PC-3 (cell line): ENCODE measurements around the gene TTLL10. TPM values are rescaled to one million over a fixed set of nuclear protein-coding genes. Genes with fewer than 3 reads are reported as not detected.

Source experiments
- ATAC-seq: fragments of 200-7000 bp; cut with Tn5 transposase; 2 replicates; pipeline ENCODE4 v1.9.1; 2020; ENCODE audit warnings: mild to moderate bottlenecking, moderate library complexity
- BruUV-seq: library from RNA; stranded (reverse); fragments of 400-500 nt; replicated peaks from 2 replicates; lab custom pipeline; 2021; lab: Mats Ljungman, UMichigan
- CTCF ChIA-PET: fragments of 300-600 bp; sonication (Branson Sonifier 250); formaldehyde crosslinking; loops from one replicate; lab custom pipeline; 2022; ENCODE audit warnings: antibody characterized with exemption; lab: Charles Lee
- POLR2A ChIA-PET: fragments of 300-600 bp; sonication (Branson Sonifier 250); formaldehyde crosslinking; loops from one replicate; lab custom pipeline; 2022; ENCODE audit warnings: antibody characterized with exemption; ENCODE audit not compliant: unreplicated experiment; lab: Charles Lee
- DNase-seq: peaks from one replicate; pipeline ENCODE4 v3.0.0-alpha.2; 2015
- H2AFZ ChIP-seq: fragments of 300-600 bp; sonication (generic); 2 replicates; pipeline ENCODE4 v1.6.0; 2016; ENCODE audit warnings: antibody characterized with exemption, low read length
- H3F3A ChIP-seq: fragments of 300-600 bp; sonication (generic); one replicate; pipeline ENCODE4 v1.6.0; 2017; ENCODE audit warnings: antibody characterized with exemption, low read length, control low read depth, mild to moderate bottlenecking; ENCODE audit not compliant: unreplicated experiment
- H3K27ac ChIP-seq: fragments of 300-600 bp; sonication (generic); 2 replicates; pipeline ENCODE4 v1.5.1; 2016; ENCODE audit warnings: mild to moderate bottlenecking, low read length
- H3K27me3 ChIP-seq: fragments of 300-600 bp; sonication (generic); 2 replicates; pipeline ENCODE4 v1.6.1; 2016; ENCODE audit warnings: low read length, mixed read lengths
- H3K36me3 ChIP-seq: fragments of 300-600 bp; sonication (generic); 2 replicates; pipeline ENCODE4 v1.6.1; 2016; ENCODE audit warnings: low read depth, mixed run types, low read length, mixed read lengths
- H3K4me1 ChIP-seq: fragments of 300-600 bp; sonication (generic); 2 replicates; pipeline ENCODE4 v1.5.1; 2016; ENCODE audit warnings: low read length; ENCODE audit not compliant: insufficient read depth
- H3K4me2 ChIP-seq: fragments of 300-600 bp; sonication (generic); 2 replicates; pipeline ENCODE4 v1.6.0; 2016; ENCODE audit warnings: low read length
- H3K4me3 ChIP-seq: fragments of 300-600 bp; sonication (generic); 2 replicates; pipeline ENCODE4 v1.5.1; 2016; ENCODE audit warnings: mild to moderate bottlenecking, low read length, mixed read lengths
- H3K79me2 ChIP-seq: fragments of 300-600 bp; sonication (generic); 2 replicates; pipeline ENCODE4 v1.6.1; 2017; ENCODE audit warnings: low read length, mixed read lengths
- H3K9ac ChIP-seq: fragments of 300-600 bp; sonication (generic); 2 replicates; pipeline ENCODE4 v1.6.0; 2016; ENCODE audit warnings: mild to moderate bottlenecking, low read length
- H3K9me2 ChIP-seq: fragments of 300-600 bp; sonication (generic); replicated peaks from 2 replicates; pipeline ENCODE4 v1.6.1; 2016; ENCODE audit warnings: mixed run types, low read length, mixed read lengths
- H3K9me3 ChIP-seq: fragments of 300-600 bp; sonication (generic); 2 replicates; pipeline ENCODE4 v1.6.1; 2016; ENCODE audit warnings: low read length, mixed read lengths
- H4K20me1 ChIP-seq: fragments of 300-600 bp; sonication (generic); 2 replicates; pipeline ENCODE4 v1.6.1; 2016; ENCODE audit warnings: low read length, mixed read lengths
- EZH2 ChIP-seq: fragments of 300-600 bp; sonication (generic); IDR thresholded peaks from one replicate; pipeline ENCODE4 v1.6.1; 2017; ENCODE audit warnings: antibody characterized with exemption, mild to moderate bottlenecking, low read length; ENCODE audit not compliant: unreplicated experiment
- EZH2phosphoT487 ChIP-seq: fragments of 300-600 bp; sonication (generic); IDR thresholded peaks from 2 replicates; pipeline ENCODE4 v1.6.1; 2018; ENCODE audit warnings: mild to moderate bottlenecking, antibody characterized with exemption, low read length, borderline replicate concordance
- intact Hi-C: fragments of 100-400 bp; cut with micrococcal nuclease; formaldehyde crosslinking; loops from 2 replicates; pipeline ENCODE4 v1.9.0; 2023
- total RNA-seq: library from RNA; depleted of rRNA; stranded (reverse); fragments of >200 nt; gene quantifications from 2 replicates; pipeline ENCODE4 v1.2.3, GENCODE V29; 2014
- TF ChIP-seq, protein P1 (sequence below): fragments of 300-600 bp; sonication (generic); conservative IDR thresholded peaks from 2 replicates; pipeline ENCODE4 v1.5.1; 2017; ENCODE audit warnings: antibody characterized with exemption, low read depth, mild to moderate bottlenecking, low read length

TTLL10 gene
- total RNA-seq, 1 experiment from 2014 or later, result 0.36 TPM

DNA sequence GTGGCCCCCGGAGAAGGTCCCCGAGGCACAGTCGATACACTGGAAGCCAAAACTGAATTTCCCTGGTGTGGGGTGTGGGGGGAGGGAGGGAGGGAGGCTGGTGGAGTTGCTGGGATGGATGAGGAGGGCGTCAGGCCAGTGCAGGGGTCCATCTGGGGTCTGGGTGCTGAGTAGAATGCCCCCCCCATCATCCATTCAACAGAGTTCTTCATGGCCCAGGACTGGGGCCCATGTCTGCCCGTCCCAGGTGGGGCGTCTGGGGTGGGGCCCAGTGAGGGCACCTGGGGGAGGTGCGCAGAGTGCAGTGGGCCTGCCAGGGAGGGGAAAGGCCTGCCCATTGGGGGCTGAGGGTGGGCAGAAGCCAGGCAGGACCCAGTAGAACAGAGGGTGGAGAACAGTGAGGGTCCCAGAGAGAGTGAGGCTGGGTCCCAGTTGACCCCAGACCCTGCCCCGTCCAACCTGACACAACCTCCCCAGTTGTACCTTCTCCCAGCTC, 30.8 kb downstream of the TTLL10 start:
- intact Hi-C loops, result no loop called here
- no peak overlapping the region for H2AFZ ChIP-seq
- CTCF ChIA-PET, result no interaction called here
- H4K20me1 ChIP-seq, result no peaks in the 10 kb centered on the region
- H3K27ac ChIP-seq, result no peak overlapping the region
- no peak overlapping the region for H3K4me2 ChIP-seq
- no peaks in the 10 kb centered on the region for H3F3A ChIP-seq
- H3K36me3 ChIP-seq, result no peaks in the 10 kb centered on the region
- TF ChIP-seq EZH2phosphoT487, result no peak
- TF ChIP-seq EZH2, result no peak
- TF ChIP-seq, protein P1, sequence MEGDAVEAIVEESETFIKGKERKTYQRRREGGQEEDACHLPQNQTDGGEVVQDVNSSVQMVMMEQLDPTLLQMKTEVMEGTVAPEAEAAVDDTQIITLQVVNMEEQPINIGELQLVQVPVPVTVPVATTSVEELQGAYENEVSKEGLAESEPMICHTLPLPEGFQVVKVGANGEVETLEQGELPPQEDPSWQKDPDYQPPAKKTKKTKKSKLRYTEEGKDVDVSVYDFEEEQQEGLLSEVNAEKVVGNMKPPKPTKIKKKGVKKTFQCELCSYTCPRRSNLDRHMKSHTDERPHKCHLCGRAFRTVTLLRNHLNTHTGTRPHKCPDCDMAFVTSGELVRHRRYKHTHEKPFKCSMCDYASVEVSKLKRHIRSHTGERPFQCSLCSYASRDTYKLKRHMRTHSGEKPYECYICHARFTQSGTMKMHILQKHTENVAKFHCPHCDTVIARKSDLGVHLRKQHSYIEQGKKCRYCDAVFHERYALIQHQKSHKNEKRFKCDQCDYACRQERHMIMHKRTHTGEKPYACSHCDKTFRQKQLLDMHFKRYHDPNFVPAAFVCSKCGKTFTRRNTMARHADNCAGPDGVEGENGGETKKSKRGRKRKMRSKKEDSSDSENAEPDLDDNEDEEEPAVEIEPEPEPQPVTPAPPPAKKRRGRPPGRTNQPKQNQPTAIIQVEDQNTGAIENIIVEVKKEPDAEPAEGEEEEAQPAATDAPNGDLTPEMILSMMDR, result no peak
- DNase-seq, result no peak
- no peak for ATAC-seq
- BruUV-seq, result no TSS peak
- no peaks in the 10 kb centered on the region for H3K9me3 ChIP-seq
- H3K27me3 ChIP-seq, result no peaks in the 10 kb centered on the region
- POLR2A ChIA-PET, result no interaction called here
- H3K4me1 ChIP-seq, result peaks cover 25% of the 10 kb centered on the region
- no peak overlapping the region for H3K4me3 ChIP-seq
- no peak overlapping the region for H3K9ac ChIP-seq
- H3K9me2 ChIP-seq, result no peaks in the 10 kb centered on the region
- peaks cover 12% of the 10 kb centered on the region for H3K79me2 ChIP-seq

DNA sequence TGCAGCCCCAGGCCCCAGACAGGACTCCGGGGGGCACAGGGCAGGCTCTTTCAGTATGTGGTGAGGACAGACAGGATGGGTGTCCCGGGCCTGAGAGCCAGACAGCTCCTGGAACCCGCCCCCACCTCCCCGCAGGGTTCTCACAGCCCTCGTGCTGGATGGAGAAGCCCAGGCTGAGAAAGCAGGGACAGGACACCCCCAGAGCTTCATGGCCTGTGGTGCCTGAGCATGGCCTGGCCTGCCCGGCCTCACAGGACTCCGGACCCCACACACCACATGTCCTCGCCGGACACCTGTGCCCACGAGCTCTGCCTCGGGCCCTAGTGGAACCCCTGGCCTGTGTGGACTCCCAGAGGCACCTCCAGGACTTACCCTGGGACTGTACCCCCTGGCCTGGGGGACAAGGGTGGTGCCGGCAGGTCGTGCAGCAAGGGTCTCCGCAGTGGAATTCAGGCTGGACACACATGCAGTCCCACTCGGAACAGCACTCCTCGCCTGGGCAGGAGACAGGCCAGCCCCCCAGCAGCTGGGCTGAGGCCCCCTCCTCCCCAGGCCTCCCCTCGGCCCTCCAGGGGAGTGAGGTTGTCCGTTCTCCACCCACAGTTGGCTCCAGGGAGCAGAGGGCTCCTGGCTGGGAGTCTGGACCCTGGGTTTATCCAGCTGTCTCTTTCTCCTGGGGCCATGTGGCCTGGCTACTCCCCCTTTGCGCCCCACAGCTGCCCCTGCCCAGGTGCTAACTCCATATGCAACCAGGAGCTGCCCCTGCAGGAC, 31.5 kb downstream of the TTLL10 start:
- no peak for ATAC-seq
- Histone ChIP-seq H4K20me1 (no peaks in the 10 kb centered on the region), H3K4me1 (peaks cover 25% of the 10 kb centered on the region), H3K36me3 (no peaks in the 10 kb centered on the region), H3K27me3 (no peaks in the 10 kb centered on the region), H3K79me2 (peaks cover 12% of the 10 kb centered on the region), H3K9me3 (no peaks in the 10 kb centered on the region), H3K9me2 (no peaks in the 10 kb centered on the region), H3K27ac (no peak overlapping the region), H3F3A (no peaks in the 10 kb centered on the region), H3K4me3 (peak overlapping the region; percentile 68), H3K4me2 (peak overlapping the region; percentile 93), H2AFZ (no peak overlapping the region), H3K9ac (peak overlapping the region; percentile 63)
- TSS peak; percentile 35 for BruUV-seq
- DNase-seq, result no peak
- POLR2A ChIA-PET, result no interaction called here
- TF ChIP-seq, protein P1, result no peak
- TF ChIP-seq EZH2, result no peak
- TF ChIP-seq EZH2phosphoT487, result no peak
- CTCF ChIA-PET, result no interaction called here
- intact Hi-C loops, result no loop called here

DNA sequence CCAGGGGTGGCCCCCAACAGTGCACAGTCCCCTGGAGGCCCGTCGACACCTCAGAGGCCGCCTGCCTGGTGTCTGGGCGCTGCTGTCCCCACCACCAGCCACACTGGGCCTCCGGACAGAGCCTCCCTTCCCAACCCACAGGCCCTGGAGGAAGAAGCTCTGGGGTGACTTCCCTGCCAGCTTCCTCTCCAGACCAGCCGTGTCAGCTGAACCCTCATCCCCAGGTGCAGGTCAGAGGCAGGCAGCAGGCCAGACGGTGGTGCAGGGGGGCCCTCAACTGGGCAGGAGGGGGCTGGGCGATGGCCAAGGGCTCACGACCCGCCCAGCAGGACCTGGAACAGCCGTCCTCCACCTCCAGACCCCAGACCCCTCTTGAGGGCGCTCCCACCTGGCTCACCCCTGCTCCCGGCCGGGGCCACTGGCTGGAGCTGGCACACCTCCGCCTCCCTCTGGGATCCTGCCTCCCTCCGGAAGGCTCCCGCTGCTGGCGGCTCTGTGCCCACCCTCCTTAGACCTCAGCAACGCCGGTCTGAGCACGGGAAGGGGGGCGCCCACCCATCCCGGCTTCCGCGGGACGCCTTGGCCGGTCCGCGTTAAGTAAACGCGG, 32.2 kb downstream of the TTLL10 start:
- intact Hi-C loops, result no loop called here
- H3K4me3 ChIP-seq, result peak overlapping the region; percentile 68
- peak overlapping the region; percentile 63 for H3K9ac ChIP-seq
- peaks cover 12% of the 10 kb centered on the region for H3K79me2 ChIP-seq
- peaks cover 25% of the 10 kb centered on the region for H3K4me1 ChIP-seq
- peak overlapping the region; percentile 66 for H2AFZ ChIP-seq
- ChIA-PET CTCF (no interaction called here), POLR2A (no interaction called here)
- no peak overlapping the region for H3K27ac ChIP-seq
- no peaks in the 10 kb centered on the region for H3F3A ChIP-seq
- TF ChIP-seq, protein P1, result no peak
- TF ChIP-seq EZH2 (no peak), EZH2phosphoT487 (no peak)
- peak overlapping the region; percentile 93 for H3K4me2 ChIP-seq
- no peaks in the 10 kb centered on the region for H3K9me2 ChIP-seq
- no peaks in the 10 kb centered on the region for H3K27me3 ChIP-seq
- no peaks in the 10 kb centered on the region for H3K36me3 ChIP-seq
- ATAC-seq (no peak), DNase-seq (no peak)
- no TSS peak for BruUV-seq
- no peaks in the 10 kb centered on the region for H4K20me1 ChIP-seq
- no peaks in the 10 kb centered on the region for H3K9me3 ChIP-seq
